ENCODE results near the gene PTPN11. TPM values are rescaled to one million over a fixed set of nuclear protein-coding genes. Genes with fewer than 3 reads are reported as not detected.
A peak's percentile ranks its signal among the peaks of the same experiment; 100 is the strongest.
"Not testable (repeated sequence)": the region's sequence is repeated elsewhere in the genome, so short reads cannot be mapped to it uniquely, and the experiment has no call there.

Gene PTPN11
- total RNA-seq, 1 donor from 2014 or later, result 86.3 TPM

DNA sequence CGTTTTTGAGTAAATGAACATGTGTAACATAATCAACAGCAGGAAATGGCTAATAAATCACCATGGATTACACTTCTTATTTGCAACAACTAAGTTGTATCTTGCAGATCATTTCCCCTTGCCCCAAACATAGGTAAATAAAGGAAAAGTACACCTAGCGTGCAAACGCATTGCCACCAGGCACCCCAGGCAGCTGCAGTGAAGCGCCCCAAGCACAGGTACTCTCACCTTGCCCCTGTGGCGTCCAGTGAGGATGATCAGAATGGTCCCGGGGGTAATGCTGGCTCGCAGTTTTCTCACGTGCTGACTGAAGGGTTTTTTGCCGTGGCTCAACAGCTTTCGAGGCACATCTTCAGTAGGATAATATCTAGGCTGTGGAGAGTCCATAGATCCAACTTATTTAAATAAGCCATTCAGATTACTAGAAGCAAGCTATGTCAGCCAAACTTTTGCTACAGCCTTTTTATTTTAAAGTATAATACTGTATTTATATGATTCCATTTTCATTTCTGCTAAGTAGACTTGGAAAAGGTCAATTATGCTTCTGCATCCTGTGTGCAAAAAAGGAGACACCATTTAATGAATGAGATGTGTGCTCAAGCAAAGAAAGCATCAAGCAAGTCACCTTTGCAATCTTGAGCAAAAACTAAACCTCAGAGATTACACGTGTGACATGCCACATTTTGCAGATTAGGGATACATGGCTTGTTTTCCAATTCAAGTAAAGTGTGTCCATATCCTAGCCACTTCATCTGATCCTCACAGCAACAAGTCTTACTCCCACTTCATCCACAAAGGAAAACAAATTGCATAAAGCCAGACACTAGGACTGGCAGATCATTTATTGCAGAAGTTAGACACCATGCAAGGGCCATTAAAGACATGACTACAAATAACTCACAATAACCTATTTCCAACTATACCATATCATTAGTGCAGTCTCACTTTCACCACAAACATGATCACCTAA lies 11.9 kb upstream of the PTPN11 start:
- H3K36me3 Mint-ChIP-seq, result peaks cover 25% of the 10 kb centered on the region
- peak overlapping the region; percentile 100 for H3K4me3 Mint-ChIP-seq

DNA sequence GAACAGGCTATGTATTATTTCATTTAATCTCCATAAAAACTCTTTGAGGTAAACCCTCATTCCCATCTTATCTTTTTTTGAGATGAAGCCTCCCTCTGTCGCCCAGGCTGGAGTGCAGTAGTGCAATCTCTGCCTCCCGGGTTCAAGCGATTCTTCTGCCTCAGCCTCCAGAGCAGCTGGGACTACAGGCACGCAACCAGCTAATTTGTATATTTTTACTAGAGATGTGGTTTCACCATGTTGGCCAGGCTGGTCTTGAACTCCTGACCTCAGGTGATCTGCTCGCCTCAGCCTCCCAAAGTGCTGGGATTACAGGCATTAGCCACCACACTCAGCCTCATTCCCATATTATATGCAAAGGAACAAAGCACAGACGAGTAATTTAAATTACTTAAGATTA lies 11.1 kb upstream of the PTPN11 start:
- H3K9me3 Mint-ChIP-seq; DNase-seq (ENCODE audit: low spot score in 2 of 2, unreplicated experiment in 2 of 2); H3K27me3 Mint-ChIP-seq (ENCODE audit: low read depth): not testable (repeated sequence)
- Mint-ChIP-seq H3K4me1 (peaks cover 22% of the 10 kb centered on the region), H3K27ac (peak overlapping the region; percentile 100), H3K36me3 (peaks cover 25% of the 10 kb centered on the region), H3K4me3 (peak overlapping the region; percentile 100)

More for the DNA sequence above, 11.9 kb upstream of the PTPN11 start:
- Mint-ChIP-seq H3K27me3 (ENCODE audit: low read depth) (no peaks in the 10 kb centered on the region), H3K4me1 (peaks cover 22% of the 10 kb centered on the region), H3K9me3 (no peaks in the 10 kb centered on the region), H3K27ac (peak overlapping the region; percentile 13)
- TF ChIP-seq, protein P1, sequence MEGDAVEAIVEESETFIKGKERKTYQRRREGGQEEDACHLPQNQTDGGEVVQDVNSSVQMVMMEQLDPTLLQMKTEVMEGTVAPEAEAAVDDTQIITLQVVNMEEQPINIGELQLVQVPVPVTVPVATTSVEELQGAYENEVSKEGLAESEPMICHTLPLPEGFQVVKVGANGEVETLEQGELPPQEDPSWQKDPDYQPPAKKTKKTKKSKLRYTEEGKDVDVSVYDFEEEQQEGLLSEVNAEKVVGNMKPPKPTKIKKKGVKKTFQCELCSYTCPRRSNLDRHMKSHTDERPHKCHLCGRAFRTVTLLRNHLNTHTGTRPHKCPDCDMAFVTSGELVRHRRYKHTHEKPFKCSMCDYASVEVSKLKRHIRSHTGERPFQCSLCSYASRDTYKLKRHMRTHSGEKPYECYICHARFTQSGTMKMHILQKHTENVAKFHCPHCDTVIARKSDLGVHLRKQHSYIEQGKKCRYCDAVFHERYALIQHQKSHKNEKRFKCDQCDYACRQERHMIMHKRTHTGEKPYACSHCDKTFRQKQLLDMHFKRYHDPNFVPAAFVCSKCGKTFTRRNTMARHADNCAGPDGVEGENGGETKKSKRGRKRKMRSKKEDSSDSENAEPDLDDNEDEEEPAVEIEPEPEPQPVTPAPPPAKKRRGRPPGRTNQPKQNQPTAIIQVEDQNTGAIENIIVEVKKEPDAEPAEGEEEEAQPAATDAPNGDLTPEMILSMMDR (IDR thresholded peaks at IDR 0.05; ENCODE audit: unreplicated experiment), result no peak
- DNase-seq (ENCODE audit: low spot score in 2 of 2, unreplicated experiment in 2 of 2), result no peak

DNA sequence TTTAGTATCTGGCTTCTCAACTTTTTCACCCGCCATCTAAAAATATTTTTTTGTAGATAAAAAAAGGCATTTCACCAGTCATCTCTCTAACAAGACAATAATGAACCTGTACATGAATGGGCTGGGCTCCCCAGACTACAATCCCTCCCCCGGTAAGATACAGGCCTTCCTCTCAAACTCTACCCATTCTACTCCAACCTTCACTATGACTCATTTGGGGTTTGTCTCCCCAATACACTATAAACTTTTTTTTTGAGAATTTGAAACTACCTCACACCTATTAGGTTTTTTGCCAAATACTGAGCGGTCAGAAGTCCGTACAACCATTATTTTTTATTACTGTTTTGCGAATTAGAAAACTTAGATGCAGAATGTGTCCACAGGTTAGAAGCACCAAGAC lies 10.1 kb upstream of the PTPN11 start:
- Mint-ChIP-seq H3K27me3 (ENCODE audit: low read depth) (no peaks in the 10 kb centered on the region), H3K4me3 (peak overlapping the region; percentile 100), H3K36me3 (peaks cover 23% of the 10 kb centered on the region), H3K9me3 (no peaks in the 10 kb centered on the region), H3K4me1 (peaks cover 22% of the 10 kb centered on the region), H3K27ac (peak overlapping the region; percentile 100)
- no peak for DNase-seq (ENCODE audit: low spot score in 2 of 2, unreplicated experiment in 2 of 2)
- TF ChIP-seq, protein P1 (IDR thresholded peaks at IDR 0.05; ENCODE audit: unreplicated experiment), result no peak

DNA sequence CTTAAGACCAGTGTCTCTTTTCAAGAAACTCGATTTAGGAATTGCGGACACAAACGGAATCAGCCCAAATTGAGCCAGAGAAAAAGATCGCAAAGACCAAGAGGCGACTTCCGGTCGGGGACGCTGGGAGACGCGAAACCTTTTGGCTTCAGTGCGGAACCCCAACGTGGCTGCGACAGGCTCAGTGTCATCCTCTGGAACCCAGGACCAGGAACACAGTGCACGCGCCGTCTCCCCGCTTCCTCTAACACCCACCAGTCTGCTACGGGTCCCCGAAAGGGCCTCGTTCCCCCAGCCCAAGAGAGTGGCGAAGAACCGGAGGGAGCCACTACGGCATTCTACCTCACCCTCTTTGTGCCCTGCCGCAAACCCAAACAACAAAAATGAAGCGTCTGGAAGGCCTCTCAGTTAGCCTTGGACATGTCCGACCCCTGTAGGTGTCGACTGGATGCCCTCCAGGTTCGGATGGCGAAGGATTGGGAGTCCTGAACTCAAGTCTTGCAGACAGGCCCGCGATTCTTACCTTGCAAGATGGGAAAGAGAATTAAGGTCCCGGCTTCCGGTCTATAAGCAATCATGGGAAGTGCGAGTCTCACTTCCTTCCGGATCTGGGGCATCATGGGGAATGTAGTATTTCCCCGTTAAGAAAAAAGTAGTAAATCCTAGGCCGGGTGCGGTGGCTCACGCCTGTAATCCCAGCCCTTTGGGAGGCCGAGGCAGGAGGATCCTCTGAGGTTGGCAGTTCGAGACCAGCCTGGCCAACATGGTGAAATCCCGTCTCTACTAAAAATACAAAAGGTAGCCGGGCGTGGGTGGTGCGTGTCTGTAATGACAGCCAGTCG lies 9.5 kb upstream of the PTPN11 start, which contains the start of gene RPL6:
Gene RPL6 (minus strand): TSS at position 542 of the 842 bp plus-strand sequence. CDS start 949 bp downstream, outside the sequence.
- DNase-seq (ENCODE audit: low spot score in 2 of 2, unreplicated experiment in 2 of 2), result peak; percentile 36 to 66
- Mint-ChIP-seq H3K36me3 (peaks cover 23% of the 10 kb centered on the region), H3K9me3 (no peaks in the 10 kb centered on the region), H3K4me3 (peak within 1 kb of the TSS; percentile 100), H3K27me3 (ENCODE audit: low read depth) (no peaks in the 10 kb centered on the region), H3K4me1 (peaks cover 22% of the 10 kb centered on the region), H3K27ac (peak within 1 kb of the TSS; percentile 100)
- TF ChIP-seq, protein P1 (IDR thresholded peaks at IDR 0.05; ENCODE audit: unreplicated experiment), result no peak

DNA sequence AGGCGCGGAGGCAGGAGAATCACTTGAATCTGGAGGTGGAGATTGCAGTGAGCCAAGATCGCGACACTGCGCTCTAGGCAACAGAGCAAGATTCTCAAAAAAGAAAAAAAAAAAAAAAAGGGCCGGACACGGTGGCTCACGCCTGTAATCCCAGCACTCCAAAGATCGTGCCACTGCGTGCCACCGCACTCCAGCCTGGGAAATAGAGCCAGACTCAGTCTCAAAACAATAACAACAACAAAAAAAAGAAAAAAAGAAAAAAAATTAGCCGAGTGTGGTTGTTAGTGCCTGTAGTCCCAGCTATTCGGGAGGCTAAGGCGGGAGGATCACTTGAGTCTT lies 8.9 kb upstream of the PTPN11 start:
- Mint-ChIP-seq H3K4me3 (peak overlapping the region; percentile 100), H3K36me3 (peaks cover 23% of the 10 kb centered on the region), H3K27ac (peak overlapping the region; percentile 100), H3K27me3 (ENCODE audit: low read depth) (peaks cover under 1% of the 10 kb centered on the region), H3K9me3 (no peaks in the 10 kb centered on the region), H3K4me1 (peaks cover 22% of the 10 kb centered on the region)
- TF ChIP-seq, protein P1 (IDR thresholded peaks at IDR 0.05; ENCODE audit: unreplicated experiment), result no peak
- DNase-seq (ENCODE audit: low spot score in 2 of 2, unreplicated experiment in 2 of 2), result no peak
